ENCODE data around the gene ZXDB. TPM values are rescaled to one million over a fixed set of nuclear protein-coding genes. Genes with fewer than 3 reads are reported as not detected.
"Not testable (repeated sequence)": the region's sequence is repeated elsewhere in the genome, so short reads cannot be mapped to it uniquely, and the experiment has no call there.

Gene ZXDB
- total RNA-seq = 10 to 100 TPM in 3 of 4 donors, 1 to 10 TPM in 1; 3.8 to 17.1 (median 13.6) TPM

GRCh38 chrX:57591284-57592159, at the start of gene ZXDB:
TSS of gene ZXDB (plus strand) at chrX:57592011. CDS start at chrX:57592049, 38 bp downstream.
- H3K9me3 ChIP-seq; H3K36me3 ChIP-seq; DNase-seq; H3K4me1 ChIP-seq; H3K27me3 ChIP-seq; intact Hi-C loops (cut with DNase I; ENCODE audit: low total_unique reads): not testable (repeated sequence)
- Histone ChIP-seq H3K27ac (peak within 1 kb of the TSS; percentile 93 to 97), H3K4me3 (peak within 1 kb of the TSS; percentile 37 to 68)

DNA sequence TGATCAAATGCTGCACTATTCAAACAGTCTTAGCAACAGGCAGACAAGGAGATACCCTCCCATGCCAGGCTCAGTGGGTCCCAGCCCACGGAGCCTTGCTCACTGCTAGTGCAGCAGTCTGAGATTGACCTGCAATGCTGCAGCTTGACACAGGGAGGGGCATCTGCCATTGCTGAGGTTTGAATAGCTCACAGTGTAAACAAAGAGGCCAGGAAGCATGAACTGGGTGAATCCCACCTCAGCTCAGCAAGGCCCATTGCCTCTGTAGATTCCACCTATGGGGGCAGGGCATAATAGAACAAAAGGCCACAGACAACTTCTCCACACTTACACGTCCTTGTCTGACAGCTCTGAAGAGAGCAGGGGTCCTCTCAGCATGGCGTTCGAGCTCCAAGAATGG, 26.6 kb upstream of the ZXDB start:
- TF ChIP-seq, protein P1, sequence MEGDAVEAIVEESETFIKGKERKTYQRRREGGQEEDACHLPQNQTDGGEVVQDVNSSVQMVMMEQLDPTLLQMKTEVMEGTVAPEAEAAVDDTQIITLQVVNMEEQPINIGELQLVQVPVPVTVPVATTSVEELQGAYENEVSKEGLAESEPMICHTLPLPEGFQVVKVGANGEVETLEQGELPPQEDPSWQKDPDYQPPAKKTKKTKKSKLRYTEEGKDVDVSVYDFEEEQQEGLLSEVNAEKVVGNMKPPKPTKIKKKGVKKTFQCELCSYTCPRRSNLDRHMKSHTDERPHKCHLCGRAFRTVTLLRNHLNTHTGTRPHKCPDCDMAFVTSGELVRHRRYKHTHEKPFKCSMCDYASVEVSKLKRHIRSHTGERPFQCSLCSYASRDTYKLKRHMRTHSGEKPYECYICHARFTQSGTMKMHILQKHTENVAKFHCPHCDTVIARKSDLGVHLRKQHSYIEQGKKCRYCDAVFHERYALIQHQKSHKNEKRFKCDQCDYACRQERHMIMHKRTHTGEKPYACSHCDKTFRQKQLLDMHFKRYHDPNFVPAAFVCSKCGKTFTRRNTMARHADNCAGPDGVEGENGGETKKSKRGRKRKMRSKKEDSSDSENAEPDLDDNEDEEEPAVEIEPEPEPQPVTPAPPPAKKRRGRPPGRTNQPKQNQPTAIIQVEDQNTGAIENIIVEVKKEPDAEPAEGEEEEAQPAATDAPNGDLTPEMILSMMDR (IDR thresholded peaks at IDR 0.05) = no peak
- no peak for TF ChIP-seq POLR2A (IDR thresholded peaks at IDR 0.05)
- intact Hi-C loops (cut with DNase I; ENCODE audit: low total_unique reads) = no loop called here
- H3K4me1 ChIP-seq = no peaks in the 10 kb centered on the region
- H3K4me3 ChIP-seq = no peak overlapping the region
- DNase-seq = no peak
- H3K36me3 ChIP-seq = no peaks in the 10 kb centered on the region
- H3K9me3 ChIP-seq = no peaks in the 10 kb centered on the region
- no peak overlapping the region for H3K27ac ChIP-seq
- no peaks in the 10 kb centered on the region for H3K27me3 ChIP-seq

GRCh38 chrX:57573754-57574153, 18.1 kb upstream of the ZXDB start:
- intact Hi-C loops (cut with DNase I; ENCODE audit: low total_unique reads) = no loop called here
- TF ChIP-seq POLR2A (IDR thresholded peaks at IDR 0.05) = no peak
- TF ChIP-seq, protein P1 (IDR thresholded peaks at IDR 0.05) = peak in 1 of 4 experiments; percentile 28
- no peak overlapping the region for H3K27ac ChIP-seq
- H3K4me1 ChIP-seq = no peaks in the 10 kb centered on the region
- DNase-seq = no peak
- H3K4me3 ChIP-seq = no peak overlapping the region
- no peaks in the 10 kb centered on the region for H3K27me3 ChIP-seq
- no peaks in the 10 kb centered on the region for H3K36me3 ChIP-seq
- no peaks in the 10 kb centered on the region for H3K9me3 ChIP-seq

GRCh38 chrX:57582948-57583347, 8.9 kb upstream of the ZXDB start:
- H3K9me3 ChIP-seq; H3K36me3 ChIP-seq; DNase-seq; intact Hi-C loops (cut with DNase I; ENCODE audit: low total_unique reads); H3K27ac ChIP-seq; H3K4me1 ChIP-seq; H3K4me3 ChIP-seq; H3K27me3 ChIP-seq: not testable (repeated sequence)
- TF ChIP-seq, protein P1 (IDR thresholded peaks at IDR 0.05) = peak in 2 of 4 experiments; percentile 14 to 23

- Histone ChIP-seq H3K27ac (no peak overlapping the region), H3K4me3 (no peak overlapping the region), H3K9me3 (no peaks in the 10 kb centered on the region), H3K36me3 (no peaks in the 10 kb centered on the region), H3K4me1 (no peaks in the 10 kb centered on the region), H3K27me3 (no peaks in the 10 kb centered on the region)
- intact Hi-C loops (cut with DNase I; ENCODE audit: low total_unique reads) = no loop called here
- TF ChIP-seq, protein P1 (IDR thresholded peaks at IDR 0.05) = no peak
- no peak for TF ChIP-seq POLR2A (IDR thresholded peaks at IDR 0.05)
- DNase-seq = no peak
These were observed 8.3 kb upstream of the ZXDB start for GRCh38 chrX:57583477-57583876.

Measured in uterus (tissue), 4 donors.